OCI-LY1 (cell line): ENCODE measurements around the gene SGPP2.

Experiments
- H2AFZ ChIP-seq: fragments of 200-600 bp; sonication (generic), shearing (Covaris generic); 2 replicates; pipeline ENCODE4 v1.6.0; 2014; ENCODE audit warnings: antibody characterized with exemption, mild to moderate bottlenecking, low read length
- H3F3A ChIP-seq: fragments of 200-600 bp; sonication (generic), shearing (Covaris generic); 2 replicates; pipeline ENCODE4 v1.6.0; 2014; ENCODE audit warnings: mild to moderate bottlenecking, antibody characterized with exemption, low read length, moderate library complexity; ENCODE audit not compliant: insufficient read depth
- H3K27ac ChIP-seq: fragments of 200-600 bp; sonication (generic); 2 replicates; pipeline ENCODE4 v1.5.1; 2014; ENCODE audit warnings: low read length, mixed run types, mild to moderate bottlenecking, low read depth; ENCODE audit not compliant: poor library complexity, severe bottlenecking
- H3K27me3 ChIP-seq: fragments of 200-600 bp; sonication (generic); 2 replicates; pipeline ENCODE4 v1.6.0; 2014; ENCODE audit warnings: antibody characterized with exemption, mild to moderate bottlenecking, low read length, moderate library complexity; ENCODE audit not compliant: insufficient read depth
- H3K36me3 ChIP-seq: fragments of 200-600 bp; sonication (generic); 2 replicates; pipeline ENCODE4 v1.6.1; 2014; ENCODE audit warnings: mild to moderate bottlenecking, antibody characterized with exemption, low read length, moderate library complexity, mixed read lengths; ENCODE audit not compliant: insufficient read depth
- H3K4me1 ChIP-seq: fragments of 200-600 bp; sonication (generic); 2 replicates; pipeline ENCODE4 v1.5.1; 2014; ENCODE audit warnings: mild to moderate bottlenecking, low read length, moderate library complexity; ENCODE audit not compliant: insufficient read depth, severe bottlenecking
- H3K4me2 ChIP-seq: fragments of 200-600 bp; sonication (generic), shearing (Covaris generic); 2 replicates; pipeline ENCODE4 v1.6.1; 2014; ENCODE audit warnings: low read length
- H3K4me3 ChIP-seq: fragments of 200-600 bp; sonication (generic); 2 replicates; pipeline ENCODE4 v1.5.1; 2014; ENCODE audit warnings: low read length, low read depth, mild to moderate bottlenecking, mixed read lengths; ENCODE audit not compliant: poor library complexity, severe bottlenecking
- H3K79me2 ChIP-seq: fragments of 200-600 bp; shearing (Covaris generic); 2 replicates; pipeline ENCODE4 v1.6.1; 2016; ENCODE audit warnings: mixed run types, low read length, mixed read lengths; ENCODE audit not compliant: insufficient read depth
- H3K9ac ChIP-seq: fragments of 200-600 bp; sonication (generic), shearing (Covaris generic); 2 replicates; pipeline ENCODE4 v1.6.1; 2014; ENCODE audit warnings: mild to moderate bottlenecking, low read length, mixed read lengths
- H3K9me2 ChIP-seq: fragments of 200-600 bp; sonication (generic), shearing (Covaris generic); 2 replicates; pipeline ENCODE4 v1.6.1; 2014; ENCODE audit warnings: low read depth, mild to moderate bottlenecking, low read length, mixed read lengths
- H3K9me3 ChIP-seq: fragments of 200-600 bp; shearing (Covaris generic); 2 replicates; pipeline ENCODE4 v1.6.1; 2014; ENCODE audit warnings: low read length, mixed read lengths
- H4K20me1 ChIP-seq: fragments of 200-600 bp; sonication (generic), shearing (Covaris generic); 2 replicates; pipeline ENCODE4 v1.6.0; 2016; ENCODE audit warnings: mild to moderate bottlenecking, low read length; ENCODE audit not compliant: insufficient read depth
- CTCF ChIP-seq: fragments of 200-600 bp; sonication (generic), shearing (Covaris generic); IDR thresholded peaks from 2 replicates; pipeline ENCODE4 v1.5.1; 2017; ENCODE audit warnings: mild to moderate bottlenecking, antibody characterized with exemption, low read length, moderate library complexity, mixed read lengths
- EZH2 ChIP-seq: fragments of 200-600 bp; sonication (generic), shearing (Covaris generic); IDR thresholded peaks from 2 replicates; pipeline ENCODE4 v1.8.0; 2017; ENCODE audit warnings: borderline replicate concordance, mixed run types, mild to moderate bottlenecking, antibody characterized with exemption, low read length, moderate library complexity, mixed read lengths

The SGPP2 gene

GRCh38 chr2:222470802-222471468 lies 46.6 kb downstream of the SGPP2 start:
- no peaks in the 10 kb centered on the region for H3K27me3 ChIP-seq
- H3F3A ChIP-seq: no peaks in the 10 kb centered on the region
- no peak overlapping the region for H3K9ac ChIP-seq
- H2AFZ ChIP-seq: no peak overlapping the region
- no peaks in the 10 kb centered on the region for H3K4me1 ChIP-seq
- H3K4me3 ChIP-seq: no peak overlapping the region
- H3K36me3 ChIP-seq: no peaks in the 10 kb centered on the region
- no peak overlapping the region for H3K27ac ChIP-seq
- no peaks in the 10 kb centered on the region for H3K79me2 ChIP-seq
- TF ChIP-seq EZH2 (no peak), CTCF (no peak)
- no peaks in the 10 kb centered on the region for H3K9me2 ChIP-seq
- H3K4me2 ChIP-seq: no peak overlapping the region
- no peaks in the 10 kb centered on the region for H3K9me3 ChIP-seq
- H4K20me1 ChIP-seq: no peaks in the 10 kb centered on the region

- H4K20me1 ChIP-seq: no peaks in the 10 kb centered on the region
- H3F3A ChIP-seq: no peaks in the 10 kb centered on the region
- H3K79me2 ChIP-seq: no peaks in the 10 kb centered on the region
- no peaks in the 10 kb centered on the region for H3K36me3 ChIP-seq
- H3K27ac ChIP-seq: no peak overlapping the region
- TF ChIP-seq EZH2 (no peak), CTCF (no peak)
- H3K9me3 ChIP-seq: no peaks in the 10 kb centered on the region
- no peak overlapping the region for H3K9ac ChIP-seq
- H2AFZ ChIP-seq: no peak overlapping the region
- H3K4me1 ChIP-seq: no peaks in the 10 kb centered on the region
- H3K9me2 ChIP-seq: no peaks in the 10 kb centered on the region
- no peak overlapping the region for H3K4me3 ChIP-seq
- H3K27me3 ChIP-seq: no peaks in the 10 kb centered on the region
- H3K4me2 ChIP-seq: no peak overlapping the region
Measured at GRCh38 chr2:222477962-222478608, 53.7 kb downstream of the SGPP2 start.

GRCh38 chr2:222479859-222480258 lies 55.5 kb downstream of the SGPP2 start:
- Histone ChIP-seq H3K9me3 (no peaks in the 10 kb centered on the region), H2AFZ (no peak overlapping the region), H4K20me1 (no peaks in the 10 kb centered on the region), H3K4me2 (no peak overlapping the region), H3K27ac (no peak overlapping the region), H3K9me2 (no peaks in the 10 kb centered on the region), H3K36me3 (no peaks in the 10 kb centered on the region), H3K4me1 (no peaks in the 10 kb centered on the region), H3K9ac (no peak overlapping the region), H3F3A (no peaks in the 10 kb centered on the region), H3K79me2 (no peaks in the 10 kb centered on the region), H3K27me3 (no peaks in the 10 kb centered on the region), H3K4me3 (no peak overlapping the region)
- TF ChIP-seq EZH2 (no peak), CTCF (no peak)
